ENCODE results near the gene NDUFS8. TPM values are rescaled to one million over a fixed set of nuclear protein-coding genes. Genes with fewer than 3 reads are reported as not detected.

Gene NDUFS8
- total and polyA plus RNA-seq, 2 of the 4 experiments (the other 2 are of a cell fraction), result 85.9 to 131 TPM

- no peak for TF ChIP-seq SMC3 (IDR thresholded peaks at IDR 0.05; ENCODE audit: low read depth, low read length)
- TF ChIP-seq NFE2L2 (IDR thresholded peaks at IDR 0.05; ENCODE audit: low read depth, low read length), result no peak
- no peak for TF ChIP-seq RCOR1 (IDR thresholded peaks at IDR 0.05; ENCODE audit: insufficient replicate concordance, low read length)
- no peak for TF ChIP-seq CHD1 (IDR thresholded peaks at IDR 0.05; ENCODE audit: low read depth, low read length)
- TF ChIP-seq FOS (IDR thresholded peaks at IDR 0.05; ENCODE audit: low read depth, low read length), result no peak
- TF ChIP-seq MXI1 (IDR thresholded peaks at IDR 0.05; ENCODE audit: borderline replicate concordance, low read depth, low read length), result peak; percentile 38; the same call in 1 of the 2 replicates
- TF ChIP-seq MAFK (IDR thresholded peaks at IDR 0.05; ENCODE audit: low read depth, low read length), result no peak
- TF ChIP-seq MAZ (IDR thresholded peaks at IDR 0.05; ENCODE audit: borderline replicate concordance, low read depth, low read length), result peak; percentile 65; the same call in 1 of the 2 replicates
- TF ChIP-seq CEBPB (IDR thresholded peaks at IDR 0.05; ENCODE audit: low read depth, low read length), result peak; percentile 72
Observed at GRCh38 chr11:68010090-68011041, 20.1 kb upstream of the NDUFS8 start, which contains the start of gene ALDH3B1 (continued).
